GM18520 (cell line): Measurements from ENCODE around the gene SCLT1.
"Not testable (repeated sequence)": the region's sequence is repeated elsewhere in the genome, so short reads cannot be mapped to it uniquely, and the experiment has no call there.

ENCODE experiments used
- ATAC-seq: cut with Tn5 transposase; IDR thresholded peaks from one replicate; pipeline ENCODE4 v1.9.1; 2021; ENCODE audit not compliant: unreplicated experiment

SCLT1 gene

GRCh38 chr4:129093191-129093920, at the start of gene SCLT1:
TSS of gene SCLT1 (minus strand) at chr4:129093539. CDS start at chr4:129093103, 436 bp downstream.
- ATAC-seq = peak; percentile 92

- no peak for ATAC-seq
These were observed 47.2 kb upstream of the SCLT1 start for GRCh38 chr4:129140521-129140920.

GRCh38 chr4:129138810-129139496, 45.6 kb upstream of the SCLT1 start:
- ATAC-seq = no peak

GRCh38 chr4:129136433-129136832, 43.1 kb upstream of the SCLT1 start:
- no peak for ATAC-seq

GRCh38 chr4:129131343-129131742, 38.0 kb upstream of the SCLT1 start:
- no peak for ATAC-seq

- no peak for ATAC-seq
These were observed 35.8 kb upstream of the SCLT1 start for GRCh38 chr4:129129143-129129542.

- ATAC-seq = not testable (repeated sequence)
These were observed 33.3 kb upstream of the SCLT1 start for GRCh38 chr4:129126614-129127013.

GRCh38 chr4:129117705-129118104, 24.4 kb upstream of the SCLT1 start:
- no peak for ATAC-seq

- no peak for ATAC-seq
These were observed 20.6 kb upstream of the SCLT1 start for GRCh38 chr4:129113919-129114318.

- ATAC-seq = no peak
These were observed 20.1 kb upstream of the SCLT1 start for GRCh38 chr4:129113434-129113833.

- no peak for ATAC-seq
These were observed 18.6 kb upstream of the SCLT1 start for GRCh38 chr4:129111919-129112318.

- ATAC-seq = no peak
These were observed 17.6 kb upstream of the SCLT1 start for GRCh38 chr4:129110931-129111330.

- ATAC-seq = no peak
These were observed 16.9 kb upstream of the SCLT1 start for GRCh38 chr4:129109965-129110824.

GRCh38 chr4:129098531-129099001, 5.2 kb upstream of the SCLT1 start:
- no peak for ATAC-seq

GRCh38 chr4:129095811-129096454, 2.6 kb upstream of the SCLT1 start, which contains the start of gene C4orf33:
TSS of gene C4orf33 (plus strand) at chr4:129096152. CDS start at chr4:129102611, 6,459 bp downstream.
- peak; percentile 30 for ATAC-seq

GRCh38 chr4:129094347-129094746, 1.0 kb upstream of the SCLT1 start:
- no peak for ATAC-seq

- no peak for ATAC-seq
These were observed 628 bp downstream of the SCLT1 start for GRCh38 chr4:129092631-129093190.

GRCh38 chr4:129087516-129087915, 5.8 kb downstream of the SCLT1 start:
- ATAC-seq = no peak

GRCh38 chr4:129085472-129085871, 7.9 kb downstream of the SCLT1 start:
- no peak for ATAC-seq

GRCh38 chr4:129082302-129082701, 11.0 kb downstream of the SCLT1 start:
- no peak for ATAC-seq
